ENCODE results near the gene CENPP. TPM values are rescaled to one million over a fixed set of nuclear protein-coding genes. Genes with fewer than 3 reads are reported as not detected.
"Not testable (repeated sequence)": the region's sequence is repeated elsewhere in the genome, so short reads cannot be mapped to it uniquely, and the experiment has no call there.

The CENPP gene
- total RNA-seq, 1 experiment from 2014 or later = 7.4 TPM

DNA sequence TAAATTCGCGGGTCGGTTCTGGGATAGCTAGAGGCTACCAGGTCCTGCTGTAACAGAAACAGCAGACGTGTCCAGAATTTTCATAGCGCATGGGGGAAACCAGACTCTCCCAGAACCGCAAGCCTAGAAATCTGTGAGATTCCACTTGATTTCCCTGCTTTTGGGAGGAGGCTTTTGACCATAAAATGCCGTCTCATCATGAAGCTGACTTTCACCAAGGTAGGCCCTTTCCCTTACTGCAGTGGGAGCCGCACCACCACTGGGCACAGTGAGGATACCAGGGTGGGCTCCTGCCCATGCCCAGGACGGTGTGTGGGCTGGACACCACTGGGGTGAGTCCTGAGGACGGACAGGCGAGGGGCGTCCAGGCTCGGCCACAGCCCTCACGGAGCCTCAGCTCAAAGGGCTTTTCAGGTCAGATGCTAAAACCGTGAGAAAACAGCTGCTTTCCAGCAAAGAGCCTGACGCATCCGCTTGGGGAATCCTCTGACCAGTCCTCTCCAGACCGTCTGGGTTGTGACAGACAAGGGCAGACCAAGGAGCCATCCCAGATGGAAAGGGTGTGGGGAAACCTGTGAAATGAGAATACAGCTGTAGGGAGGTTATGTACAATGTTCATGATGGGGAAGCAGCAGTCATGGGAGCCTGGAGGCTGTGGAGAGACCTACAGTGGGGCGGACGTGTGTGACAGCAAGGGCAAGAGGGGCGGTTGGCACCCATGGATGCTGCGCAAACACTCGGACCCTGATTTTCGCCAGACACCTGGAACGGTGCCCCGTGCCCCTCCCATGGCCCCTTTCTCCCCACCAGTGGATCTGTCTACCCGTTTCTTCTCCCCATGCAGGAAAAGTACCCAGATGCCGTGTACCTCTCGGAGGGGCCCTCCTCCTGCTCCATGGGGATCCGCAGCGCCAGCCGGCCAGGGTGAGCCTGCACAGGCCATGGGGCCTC is 285.0 kb downstream of the CENPP start:
- no peak for DNase-seq (ENCODE audit: extremely low read depth, low read depth)

DNA sequence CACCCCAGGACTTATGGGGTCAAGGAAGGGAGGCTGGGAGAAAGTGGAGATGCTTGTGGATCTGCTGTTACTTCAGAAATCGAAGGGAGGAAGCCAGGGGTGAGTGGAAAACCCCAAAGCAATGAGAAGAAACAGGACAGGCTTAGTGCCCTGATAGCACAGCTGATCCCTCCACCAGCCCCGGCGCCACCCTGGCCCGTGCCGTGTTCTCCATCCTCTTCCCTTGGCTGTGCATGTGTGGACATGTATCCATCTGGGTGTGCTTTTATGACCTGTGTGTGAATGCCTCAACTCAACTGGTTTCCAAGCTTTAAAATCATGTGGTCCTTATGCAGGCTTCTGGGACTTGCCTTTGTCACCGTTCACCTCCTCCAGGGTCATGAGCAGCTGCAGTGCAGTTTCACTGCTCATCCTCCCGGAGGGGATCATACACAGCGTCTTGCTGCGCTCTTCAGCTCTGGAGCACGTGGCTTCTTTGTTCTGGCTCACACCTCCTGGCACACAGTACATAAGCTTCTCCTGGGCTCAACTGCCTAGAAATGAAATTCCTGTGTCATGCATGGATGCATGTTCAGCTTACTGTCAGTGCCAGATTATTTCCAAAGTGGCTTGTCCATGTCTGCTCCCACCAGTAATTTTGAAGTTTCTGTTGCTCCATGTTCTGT is 286.0 kb downstream of the CENPP start:
- DNase-seq (ENCODE audit: extremely low read depth, low read depth) = no peak

DNA sequence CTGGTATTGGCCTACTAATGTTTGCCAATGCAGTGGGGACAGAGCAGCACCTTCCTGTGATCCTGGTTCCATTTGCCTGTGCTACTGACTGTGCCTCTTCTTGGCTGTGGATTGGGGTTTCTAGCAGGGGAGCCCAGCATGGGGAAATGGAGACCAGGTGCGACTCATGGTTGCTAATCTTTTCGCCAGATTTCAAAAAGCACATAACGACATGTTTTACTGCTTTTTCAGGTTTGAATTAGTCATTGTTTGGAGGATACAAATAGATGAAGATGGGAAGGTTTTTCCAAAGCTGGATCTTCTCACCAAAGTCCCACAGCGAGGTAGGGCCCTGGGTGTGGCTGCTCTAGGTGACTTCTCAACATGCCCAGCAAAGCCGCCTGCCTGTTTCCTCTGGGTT is 286.5 kb downstream of the CENPP start:
- DNase-seq (ENCODE audit: extremely low read depth, low read depth) = no peak

DNA sequence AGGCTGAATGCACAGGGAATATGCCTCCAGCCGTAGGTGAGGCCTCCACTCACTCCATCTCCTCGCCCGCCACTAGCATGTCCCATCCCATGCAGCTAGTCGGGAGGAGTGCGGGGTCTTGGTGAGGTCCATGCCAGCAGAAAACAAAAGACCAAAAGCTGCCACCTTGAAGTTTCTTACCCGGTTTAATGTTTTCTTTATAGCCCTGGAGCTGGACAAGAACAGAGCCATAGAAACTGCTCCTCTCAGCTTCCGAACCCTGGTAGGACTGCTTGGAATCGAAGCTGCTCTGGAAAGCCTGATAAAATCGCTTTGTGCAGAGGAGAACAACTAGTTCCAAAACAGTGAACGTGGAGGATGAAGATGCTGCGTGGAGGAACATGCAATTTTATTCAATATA is 287.1 kb downstream of the CENPP start:
- no peak for DNase-seq (ENCODE audit: extremely low read depth, low read depth)

DNA sequence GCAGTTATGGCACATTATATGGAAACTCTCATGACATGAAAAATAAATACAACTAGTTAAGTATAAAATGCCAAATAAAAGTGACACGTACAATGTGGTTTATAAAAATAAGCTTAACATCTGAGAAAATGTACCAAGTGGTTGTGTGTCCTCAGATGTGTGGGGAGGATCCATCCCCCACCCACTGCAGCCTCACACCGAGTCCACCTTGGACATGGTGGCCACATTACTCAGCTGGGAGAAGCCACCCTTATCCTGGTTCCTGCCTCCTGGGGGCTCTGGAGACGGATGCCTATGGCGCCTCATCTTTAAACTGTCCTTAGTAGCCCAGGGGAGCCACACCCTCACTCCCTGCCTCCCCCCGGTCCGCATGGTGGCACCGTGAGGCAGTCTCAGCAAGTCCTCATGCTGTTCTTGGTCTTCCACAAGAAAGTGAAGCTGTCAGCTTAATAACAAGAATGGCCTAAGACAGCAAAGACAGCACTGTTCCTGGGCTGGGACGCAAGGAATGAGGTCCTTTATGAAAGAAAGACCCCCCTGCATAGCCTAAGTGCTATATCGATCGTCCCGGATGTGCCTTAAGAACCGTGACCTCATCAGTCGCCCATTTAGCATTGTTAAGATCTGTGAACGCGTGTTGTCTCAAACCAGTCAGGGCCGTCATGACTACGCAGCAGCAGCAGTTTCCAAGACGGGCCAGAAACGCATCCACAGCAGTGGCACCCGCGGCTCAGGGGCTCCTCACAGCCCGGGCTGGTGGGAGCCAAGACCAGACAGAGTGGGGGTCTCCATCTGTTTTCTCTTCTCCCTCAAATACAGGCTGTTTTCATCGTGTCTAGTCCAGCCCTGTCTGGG is 287.7 kb downstream of the CENPP start:
- DNase-seq (ENCODE audit: extremely low read depth, low read depth) = no peak

DNA sequence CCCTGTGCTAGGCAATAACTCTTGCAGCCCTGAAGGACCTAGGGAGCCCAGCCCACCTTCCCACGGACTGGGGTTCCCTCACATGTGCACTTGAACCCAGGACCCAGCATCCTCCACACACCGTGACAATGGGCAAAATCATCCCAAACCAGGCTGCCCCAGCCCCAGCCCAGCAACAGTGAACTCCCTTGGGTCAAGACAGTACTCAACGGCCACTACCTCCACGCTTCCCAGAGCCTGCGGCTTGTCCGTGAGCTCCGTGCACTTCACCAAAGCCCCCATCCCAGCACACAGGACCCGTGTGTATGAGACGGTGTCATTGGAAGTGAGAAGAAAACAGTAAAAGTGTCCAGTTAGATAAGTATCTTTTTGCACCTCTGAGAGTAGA is 288.4 kb downstream of the CENPP start:
- no peak for DNase-seq (ENCODE audit: extremely low read depth, low read depth)

DNA sequence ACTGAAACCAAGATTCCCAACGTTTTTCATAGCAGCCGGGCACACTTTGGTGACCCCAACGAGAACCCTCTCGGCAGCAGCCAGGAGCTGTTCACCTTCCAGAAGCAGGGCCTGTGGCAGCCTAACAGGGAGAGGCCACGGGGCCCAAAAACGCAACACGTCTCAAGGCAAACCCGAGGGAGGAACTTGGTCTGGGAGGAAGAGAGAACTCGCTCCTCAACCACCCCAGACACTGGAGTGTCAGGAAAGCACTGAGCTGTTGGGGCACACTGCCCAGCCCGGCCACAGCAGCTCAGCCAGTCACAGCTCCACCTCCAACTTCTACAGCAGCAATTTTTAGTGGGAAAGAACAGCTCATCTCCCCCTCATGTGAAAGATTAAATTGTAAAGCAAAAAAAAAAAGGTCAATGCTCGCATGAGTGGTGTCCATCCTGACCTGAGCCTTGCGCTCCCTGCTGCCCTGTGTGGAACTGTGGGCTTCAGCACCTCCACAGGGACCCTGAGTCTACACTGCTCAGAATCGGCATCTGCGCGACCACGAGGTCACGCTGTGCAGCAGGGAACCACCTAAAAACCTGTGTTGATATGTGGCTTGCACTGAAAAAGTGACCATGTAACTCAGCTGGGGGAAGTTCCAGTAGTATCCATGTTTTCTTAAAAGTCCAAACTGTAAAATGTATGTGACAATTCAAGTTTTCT is 289.2 kb downstream of the CENPP start:
- DNase-seq (ENCODE audit: extremely low read depth, low read depth) = no peak

DNA sequence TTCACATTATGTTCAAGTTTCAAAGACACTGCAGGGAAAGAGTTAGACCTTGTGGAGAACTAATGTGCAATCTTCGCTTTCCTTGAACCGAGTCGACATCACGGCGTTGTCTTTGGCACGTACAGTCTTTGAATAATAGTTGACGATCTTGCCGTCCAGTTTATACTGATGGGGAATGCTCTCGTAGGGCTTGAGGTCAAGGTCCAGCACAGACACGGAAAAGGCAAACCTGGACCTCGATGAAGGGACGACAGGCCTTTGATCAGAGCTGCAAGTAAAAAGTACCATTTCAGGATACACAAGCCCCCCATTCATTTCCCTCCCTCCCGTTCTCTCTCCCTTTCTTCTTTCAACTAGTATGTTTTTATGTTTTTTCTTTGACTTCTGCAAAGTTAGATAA is 290.0 kb downstream of the CENPP start:
- no peak for DNase-seq (ENCODE audit: extremely low read depth, low read depth)

DNA sequence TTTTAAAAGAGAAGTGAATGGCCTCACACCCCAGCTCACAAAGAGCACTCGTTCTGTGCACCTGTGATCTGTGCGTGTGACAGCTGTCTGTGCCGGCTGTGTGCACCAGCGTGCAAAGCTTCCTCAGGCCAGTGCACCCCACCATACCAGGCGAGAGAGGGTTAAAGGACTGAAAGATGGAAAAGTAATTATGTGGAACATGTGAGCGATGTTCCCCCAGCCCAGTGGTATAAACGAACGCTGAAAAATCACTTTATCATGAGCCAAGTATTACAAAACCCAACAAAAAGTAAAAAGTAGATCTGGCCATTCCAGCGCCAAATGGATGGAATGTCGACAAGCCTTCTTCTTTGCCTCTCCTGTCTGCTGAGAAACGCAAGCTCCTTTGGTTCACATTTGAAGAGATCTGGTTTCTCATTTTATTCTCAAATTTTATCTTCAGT is 290.5 kb downstream of the CENPP start:
- DNase-seq (ENCODE audit: extremely low read depth, low read depth) = no peak

DNA sequence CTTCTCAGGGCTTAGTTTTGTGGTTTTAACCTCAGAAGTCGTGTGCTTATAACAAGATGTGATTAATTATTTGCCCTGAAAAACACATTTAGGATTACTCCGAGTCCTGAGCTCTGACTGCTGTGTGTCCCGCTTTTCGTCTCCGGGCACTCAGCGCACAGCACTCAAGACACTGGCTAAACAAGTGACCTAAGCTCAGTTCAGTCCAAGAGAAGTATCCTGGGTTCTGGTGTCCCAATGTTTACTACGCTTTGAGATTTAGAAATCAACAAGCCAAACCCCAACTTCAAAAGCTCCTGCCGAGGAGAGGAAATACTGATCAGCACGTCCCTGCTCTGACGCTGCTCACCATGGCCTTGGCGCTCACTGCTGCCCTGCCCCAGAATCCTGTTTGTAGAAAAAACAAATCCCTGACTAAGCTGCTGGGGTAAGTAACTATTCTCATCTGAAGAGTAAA is 290.9 kb downstream of the CENPP start:
- no peak for DNase-seq (ENCODE audit: extremely low read depth, low read depth)

DNA sequence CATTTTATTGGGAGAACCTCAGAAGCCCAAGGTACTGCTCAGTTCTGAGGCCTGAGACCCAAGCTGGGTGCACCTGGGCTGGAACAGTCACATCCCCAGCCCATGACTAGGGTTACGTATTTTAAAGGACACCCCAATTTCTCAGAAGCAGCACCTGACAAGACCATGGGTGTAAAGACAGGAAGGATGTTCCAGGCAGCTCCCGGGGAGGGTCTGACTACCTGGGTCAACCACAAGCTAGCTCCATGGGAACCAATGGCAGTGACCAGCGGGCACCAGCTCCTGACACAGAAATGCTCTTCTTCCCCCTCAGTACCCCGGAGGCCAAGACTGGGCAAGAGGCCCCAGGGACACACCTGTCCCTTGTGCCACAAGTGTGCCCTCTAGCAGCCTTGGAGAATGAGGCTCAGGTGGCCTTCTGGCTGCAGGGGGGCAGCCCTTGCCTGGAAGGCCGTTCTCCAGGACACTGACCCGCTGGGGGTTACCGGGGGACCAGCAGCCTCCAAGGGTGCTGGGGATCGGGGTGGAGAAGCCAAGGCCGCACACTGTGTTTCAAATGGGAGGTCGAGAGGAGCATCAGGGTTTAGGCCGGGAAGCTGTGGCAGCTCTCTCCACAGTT is 291.6 kb downstream of the CENPP start:
- DNase-seq (ENCODE audit: extremely low read depth, low read depth) = no peak

DNA sequence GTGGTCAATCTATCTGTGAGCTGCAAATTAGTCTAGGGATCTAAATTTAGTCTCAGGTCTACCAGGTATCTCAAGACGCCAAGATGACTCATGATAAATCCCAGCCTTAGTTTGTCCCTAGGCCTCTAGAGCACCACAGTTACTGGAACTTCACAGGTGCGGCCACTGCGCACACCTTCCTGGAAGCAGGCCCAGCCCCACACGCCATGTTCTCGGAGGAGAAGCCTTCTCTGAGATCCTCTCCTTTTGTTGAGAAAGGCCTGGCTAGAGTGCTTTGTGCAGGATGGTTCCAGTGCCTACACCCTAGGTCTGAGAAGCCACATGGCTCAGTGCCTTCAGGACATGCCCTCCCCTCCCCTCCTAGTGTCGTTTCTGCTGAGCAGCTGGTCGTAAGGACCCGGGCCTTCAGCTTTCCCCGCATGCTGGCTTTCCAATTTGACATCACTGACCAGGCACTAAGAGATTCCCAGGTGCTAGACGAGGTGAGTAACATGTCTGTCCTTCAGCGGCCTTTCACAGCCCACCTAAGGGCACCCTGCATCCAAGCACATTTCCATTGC is 292.3 kb downstream of the CENPP start:
- no peak for DNase-seq (ENCODE audit: extremely low read depth, low read depth)

DNA sequence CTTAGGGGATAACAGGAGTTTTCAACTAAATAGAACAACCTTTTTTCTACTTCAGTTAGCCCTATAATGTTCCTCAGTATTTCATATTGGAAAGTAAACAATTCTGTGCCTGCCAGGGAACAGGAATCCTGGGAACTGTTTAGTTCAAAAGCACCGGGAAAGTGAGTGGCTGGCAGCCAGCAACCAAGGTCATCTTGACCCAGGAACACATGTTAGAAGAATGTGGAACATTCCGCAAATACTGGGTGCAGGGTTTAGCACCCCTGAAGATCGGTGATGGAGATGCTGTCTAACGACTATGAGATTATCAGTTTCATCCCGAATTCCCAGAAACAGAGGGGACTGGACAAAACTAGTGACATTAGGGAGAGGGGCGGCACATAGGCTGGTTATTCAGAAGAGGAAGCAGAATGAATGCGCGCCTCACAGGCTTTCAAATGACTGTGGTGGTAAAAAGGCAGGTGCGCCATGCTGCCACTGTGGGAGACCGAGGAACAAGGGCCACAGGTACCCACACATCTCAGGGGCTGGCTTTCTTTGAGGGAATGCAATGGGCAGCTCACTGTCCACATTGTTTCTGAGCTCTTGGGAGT is 293.0 kb downstream of the CENPP start:
- no peak for DNase-seq (ENCODE audit: extremely low read depth, low read depth)

DNA sequence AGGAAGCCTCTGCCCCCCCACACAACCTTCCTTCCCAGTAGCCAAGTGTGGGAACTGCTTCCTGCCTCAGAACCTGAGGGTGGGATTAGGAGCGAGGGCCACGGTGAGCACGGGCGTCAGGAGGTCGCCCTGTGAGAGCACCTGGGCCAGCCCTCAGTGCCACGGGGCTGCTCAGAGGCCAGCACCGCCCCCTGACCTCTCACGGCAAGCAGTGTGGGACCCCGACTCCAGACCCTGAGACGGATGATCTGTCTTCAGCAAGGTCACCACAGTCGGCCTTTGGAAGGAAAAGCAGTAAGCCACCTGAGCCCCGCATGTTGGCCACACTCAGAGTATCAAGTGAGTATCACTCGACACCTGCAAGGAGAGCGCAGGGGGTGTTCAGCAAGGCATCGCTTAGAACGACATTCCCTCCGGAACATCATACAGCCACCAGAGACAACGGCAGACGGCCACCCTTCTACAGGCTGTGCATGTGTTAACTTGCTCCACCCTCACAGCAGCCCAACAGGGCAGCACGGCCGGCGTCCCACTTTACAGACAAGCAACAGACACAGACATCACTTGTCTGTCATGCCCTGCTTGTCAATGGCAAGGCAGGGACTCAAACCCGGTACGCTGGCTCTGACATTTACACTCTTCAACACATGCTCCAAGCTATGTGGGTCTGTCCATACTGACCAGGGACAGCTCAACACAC is 294.0 kb downstream of the CENPP start:
- no peak for DNase-seq (ENCODE audit: extremely low read depth, low read depth)

DNA sequence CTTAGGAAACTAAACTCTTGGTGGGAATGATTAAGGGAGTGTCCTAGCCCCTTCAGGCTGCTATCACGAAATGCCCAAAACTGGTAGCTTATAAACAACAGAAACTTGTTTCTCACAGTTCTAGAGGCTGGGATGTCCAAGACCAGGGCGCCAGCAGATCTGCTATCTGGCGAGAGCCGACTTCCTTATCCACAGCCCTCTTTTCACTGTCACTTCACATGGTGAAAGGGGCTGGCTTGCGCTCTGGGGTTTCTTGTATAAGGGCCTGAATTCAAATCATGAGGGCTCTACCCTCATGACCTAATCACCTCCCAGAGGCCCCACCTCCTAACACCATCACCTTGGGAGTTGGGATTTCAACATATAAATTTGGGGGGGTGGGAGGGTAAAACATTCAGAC is 295.1 kb downstream of the CENPP start:
- DNase-seq (ENCODE audit: extremely low read depth, low read depth) = no peak

DNA sequence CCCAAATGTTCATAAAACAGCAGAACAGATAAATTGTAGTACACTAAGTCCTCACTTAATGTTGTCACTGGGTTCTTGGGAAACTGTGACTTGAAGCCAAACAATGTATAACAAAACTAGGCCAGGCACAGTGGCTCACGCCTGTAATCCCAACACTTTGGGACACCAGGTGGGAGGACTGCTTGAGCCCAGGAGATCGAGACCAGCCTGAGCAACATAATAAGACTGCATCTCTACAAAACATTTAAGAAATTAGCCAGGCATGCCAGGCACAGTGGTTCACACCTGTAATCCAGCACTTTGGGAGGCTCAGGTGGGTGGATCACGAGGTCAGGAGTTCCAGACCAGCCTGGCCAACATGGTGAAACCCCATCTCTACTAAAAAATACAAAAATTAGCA is 298.2 kb downstream of the CENPP start:
- not testable (repeated sequence) for DNase-seq (ENCODE audit: extremely low read depth, low read depth)

DNA sequence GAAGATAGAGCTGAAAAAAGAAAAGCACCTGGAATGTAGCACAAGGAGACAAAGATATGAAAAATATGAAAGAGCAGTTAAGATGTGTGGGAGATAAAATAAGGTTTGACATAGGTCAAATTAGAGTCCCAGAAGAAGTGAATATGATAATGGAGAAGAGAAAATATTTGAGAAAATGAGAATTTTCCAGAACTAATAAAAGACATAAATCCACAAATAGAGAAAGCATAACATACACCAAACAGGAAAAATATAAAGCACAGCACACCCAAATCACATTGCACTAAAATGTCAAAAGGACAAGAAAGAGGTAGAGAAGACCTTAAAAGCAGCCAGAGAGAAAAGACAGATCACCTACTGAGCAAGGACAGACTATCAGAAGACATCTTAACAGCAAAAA is 300.7 kb downstream of the CENPP start:
- no peak for DNase-seq (ENCODE audit: extremely low read depth, low read depth)

DNA sequence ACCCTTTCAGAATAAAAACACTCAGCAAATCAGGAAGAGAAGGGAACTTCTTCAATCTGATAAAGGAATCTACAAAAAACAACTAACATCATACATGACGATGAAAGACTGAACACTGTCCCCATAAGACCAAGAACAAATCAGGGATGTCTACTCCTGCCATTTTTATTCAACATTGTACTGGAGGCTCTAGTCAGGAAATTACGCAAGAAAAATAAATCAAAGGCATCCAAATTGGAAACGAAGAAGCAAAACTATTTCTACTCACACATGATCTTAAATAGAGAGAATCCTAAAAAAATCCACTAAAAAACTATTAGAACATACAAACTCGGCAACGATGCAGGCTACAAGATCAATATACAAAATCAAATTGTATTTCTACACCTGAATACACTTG is 301.9 kb downstream of the CENPP start:
- no peak for DNase-seq (ENCODE audit: extremely low read depth, low read depth)
